Stomach smooth muscle (tissue), 2 donors: ENCODE results near the gene FLRT3.

Source experiments
- H3K27ac ChIP-seq: one replicate; pipeline ENCODE4 v1.7.0; 2013; ENCODE audit warnings: mild to moderate bottlenecking, low read length, inconsistent platforms
- H3K27me3 ChIP-seq, 2 donors: one replicate each; pipeline ENCODE4 v1.7.0; 2013; ENCODE audit warnings: low read length in 2 of 2; ENCODE audit not compliant: insufficient read depth in 2 of 2, control insufficient read depth in 1 of 2
- H3K36me3 ChIP-seq, 2 donors: one replicate each; pipeline ENCODE4 v1.7.0; 2013; ENCODE audit warnings: low read length in 2 of 2; ENCODE audit not compliant: control insufficient read depth in 2 of 2, insufficient read depth in 2 of 2
- H3K4me1 ChIP-seq: one replicate; pipeline ENCODE4 v1.7.0; 2013; ENCODE audit warnings: low read length; ENCODE audit not compliant: control insufficient read depth, insufficient read depth
- H3K4me3 ChIP-seq, 2 donors: one replicate each; pipeline ENCODE4 v1.7.0; 2013; ENCODE audit warnings: low read length in 2 of 2
- H3K9ac ChIP-seq, 2 donors: one replicate each; pipeline ENCODE4 v1.7.0; 2013; ENCODE audit warnings: low read length in 2 of 2, mild to moderate bottlenecking in 1 of 2
- H3K9me3 ChIP-seq, 2 donors: one replicate each; pipeline ENCODE4 v1.7.0; 2013; ENCODE audit warnings: low read length in 2 of 2; ENCODE audit not compliant: control insufficient read depth in 2 of 2
- donor health status: healthy.
- donor health status: Pancreatic carcinoma.

The FLRT3 gene

GRCh38 chr20:14337400-14338171 lies at the start of gene FLRT3:
TSS of gene FLRT3 (minus strand) at chr20:14337612. CDS start at chr20:14327506, 10,106 bp downstream.
- no peaks in the 10 kb centered on the region for H3K9me3 ChIP-seq
- no peaks in the 10 kb centered on the region for H3K4me1 ChIP-seq
- no peaks in the 10 kb centered on the region for H3K36me3 ChIP-seq
- H3K4me3 ChIP-seq = peak within 1 kb of the TSS; percentile 91 to 99
- peak within 1 kb of the TSS; percentile 58 for H3K27ac ChIP-seq
- peak within 1 kb of the TSS; percentile 80 to 87 for H3K9ac ChIP-seq
- H3K27me3 ChIP-seq = no peaks in the 10 kb centered on the region

DNA sequence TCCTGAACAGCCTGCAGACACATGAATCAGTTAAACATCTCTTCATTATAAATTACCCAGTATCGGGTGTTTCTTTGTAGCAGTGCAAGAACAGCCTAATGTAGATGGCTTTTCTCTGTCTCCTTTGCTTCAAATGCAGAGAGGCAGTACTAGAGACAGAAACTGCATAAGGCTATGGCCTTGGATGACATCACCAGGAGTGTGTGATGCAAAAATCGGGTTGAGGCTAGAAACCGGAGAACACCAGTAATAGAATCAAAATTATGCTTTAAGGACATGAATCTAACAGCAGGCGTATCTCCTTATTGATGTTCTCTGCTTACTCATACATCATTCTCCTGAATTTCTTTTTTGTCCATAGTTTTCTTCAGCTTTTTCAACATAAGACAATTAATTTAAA lies 49.3 kb upstream of the FLRT3 start:
- Histone ChIP-seq H3K9ac (no peak overlapping the region), H3K27me3 (no peaks in the 10 kb centered on the region), H3K9me3 (no peaks in the 10 kb centered on the region), H3K27ac (no peak overlapping the region), H3K4me3 (no peak overlapping the region), H3K36me3 (no peaks in the 10 kb centered on the region), H3K4me1 (no peaks in the 10 kb centered on the region)

- no peak overlapping the region for H3K9ac ChIP-seq
- no peaks in the 10 kb centered on the region for H3K36me3 ChIP-seq
- H3K27ac ChIP-seq = no peak overlapping the region
- no peak overlapping the region for H3K4me3 ChIP-seq
- no peaks in the 10 kb centered on the region for H3K4me1 ChIP-seq
- no peaks in the 10 kb centered on the region for H3K27me3 ChIP-seq
- no peaks in the 10 kb centered on the region for H3K9me3 ChIP-seq
These were observed 47.8 kb upstream of the FLRT3 start for GRCh38 chr20:14385176-14385740.

GRCh38 chr20:14384416-14385175 lies 47.2 kb upstream of the FLRT3 start:
- H3K9me3 ChIP-seq = no peaks in the 10 kb centered on the region
- no peaks in the 10 kb centered on the region for H3K27me3 ChIP-seq
- no peaks in the 10 kb centered on the region for H3K36me3 ChIP-seq
- no peak overlapping the region for H3K9ac ChIP-seq
- H3K4me1 ChIP-seq = no peaks in the 10 kb centered on the region
- no peak overlapping the region for H3K27ac ChIP-seq
- no peak overlapping the region for H3K4me3 ChIP-seq

GRCh38 chr20:14383335-14383734 lies 45.9 kb upstream of the FLRT3 start:
- Histone ChIP-seq H3K4me1 (no peaks in the 10 kb centered on the region), H3K9me3 (no peaks in the 10 kb centered on the region), H3K36me3 (no peaks in the 10 kb centered on the region), H3K27ac (no peak overlapping the region), H3K27me3 (no peaks in the 10 kb centered on the region), H3K9ac (no peak overlapping the region), H3K4me3 (no peak overlapping the region)

DNA sequence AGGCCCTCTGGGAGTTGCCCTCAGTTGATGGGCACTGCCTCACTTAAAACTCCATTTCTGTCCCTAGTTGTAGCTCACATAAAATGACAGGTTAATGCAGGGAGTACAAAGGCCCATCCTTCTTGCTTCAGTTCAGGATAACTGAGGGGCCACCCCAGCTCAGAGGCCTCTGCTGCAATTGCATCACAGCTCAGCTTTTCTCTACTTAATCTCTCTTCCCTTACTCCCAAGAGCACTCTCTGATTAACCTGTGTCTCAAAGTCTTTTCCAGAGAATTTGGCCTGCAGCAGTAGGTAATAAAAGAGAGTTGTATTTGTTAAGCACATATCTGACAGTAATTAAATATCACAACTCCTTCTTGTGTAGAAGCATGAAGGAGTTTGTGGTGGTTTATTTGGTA lies 40.9 kb upstream of the FLRT3 start:
- no peak overlapping the region for H3K4me3 ChIP-seq
- no peak overlapping the region for H3K27ac ChIP-seq
- no peaks in the 10 kb centered on the region for H3K36me3 ChIP-seq
- H3K9me3 ChIP-seq = no peaks in the 10 kb centered on the region
- no peaks in the 10 kb centered on the region for H3K27me3 ChIP-seq
- no peak overlapping the region for H3K9ac ChIP-seq
- no peaks in the 10 kb centered on the region for H3K4me1 ChIP-seq

- H3K9ac ChIP-seq = no peak overlapping the region
- H3K9me3 ChIP-seq = no peaks in the 10 kb centered on the region
- H3K4me3 ChIP-seq = no peak overlapping the region
- H3K27me3 ChIP-seq = no peaks in the 10 kb centered on the region
- H3K4me1 ChIP-seq = no peaks in the 10 kb centered on the region
- H3K27ac ChIP-seq = no peak overlapping the region
- no peaks in the 10 kb centered on the region for H3K36me3 ChIP-seq
These were observed 38.1 kb upstream of the FLRT3 start for GRCh38 chr20:14375416-14375985.

- no peak overlapping the region for H3K9ac ChIP-seq
- H3K4me3 ChIP-seq = no peak overlapping the region
- H3K27ac ChIP-seq = no peak overlapping the region
These were observed 36.8 kb upstream of the FLRT3 start for GRCh38 chr20:14374196-14374595.

GRCh38 chr20:14361509-14362345 lies 24.3 kb upstream of the FLRT3 start:
- Histone ChIP-seq H3K36me3 (no peaks in the 10 kb centered on the region), H3K27ac (no peak overlapping the region), H3K27me3 (no peaks in the 10 kb centered on the region)

More at GRCh38 chr20:14374196-14374595, 36.8 kb upstream of the FLRT3 start:
- H3K9me3 ChIP-seq = no peaks in the 10 kb centered on the region
- H3K27me3 ChIP-seq = no peaks in the 10 kb centered on the region
- no peaks in the 10 kb centered on the region for H3K36me3 ChIP-seq
- no peaks in the 10 kb centered on the region for H3K4me1 ChIP-seq

GRCh38 chr20:14360416-14360815 lies 23.0 kb upstream of the FLRT3 start:
- Histone ChIP-seq H3K9me3 (no peaks in the 10 kb centered on the region), H3K4me3 (no peak overlapping the region), H3K27ac (no peak overlapping the region)

More at GRCh38 chr20:14361509-14362345, 24.3 kb upstream of the FLRT3 start:
- no peaks in the 10 kb centered on the region for H3K9me3 ChIP-seq
- no peak overlapping the region for H3K4me3 ChIP-seq
- H3K4me1 ChIP-seq = no peaks in the 10 kb centered on the region
- no peak overlapping the region for H3K9ac ChIP-seq

More at GRCh38 chr20:14360416-14360815, 23.0 kb upstream of the FLRT3 start:
- Histone ChIP-seq H3K4me1 (no peaks in the 10 kb centered on the region), H3K36me3 (no peaks in the 10 kb centered on the region), H3K9ac (no peak overlapping the region), H3K27me3 (no peaks in the 10 kb centered on the region)
